HG02678 (cell line): Measurements from ENCODE around the gene ZDHHC14.

Experiments used
- ATAC-seq: cut with Tn5 transposase; IDR thresholded peaks from one replicate; pipeline ENCODE4 v1.9.1; 2021; ENCODE audit warnings: mild to moderate bottlenecking, moderate library complexity; ENCODE audit not compliant: unreplicated experiment

The ZDHHC14 gene

GRCh38 chr6:157725836-157726235 lies 344.8 kb downstream of the ZDHHC14 start:
- ATAC-seq = no peak

GRCh38 chr6:157726892-157727628 lies 346.1 kb downstream of the ZDHHC14 start:
- no peak for ATAC-seq
